Esophagus squamous epithelium (tissue), 5 donors: Measurements from ENCODE around the gene IFI44L. TPM values are rescaled to one million over a fixed set of nuclear protein-coding genes. Genes with fewer than 3 reads are reported as not detected.

ENCODE experiments used
- DNase-seq: peaks from one replicate; lab custom pipeline; 2025; lab: John Stamatoyannopoulos, UW
- H3K27ac ChIP-seq, 4 donors: fragments of 200-600 bp; sonication (generic); one replicate each; pipeline ENCODE4 v1.5.1; 2016 to 2019; ENCODE audit warnings: mild to moderate bottlenecking in 1 of 4
- H3K27me3 ChIP-seq, 4 donors: fragments of 200-600 bp; sonication (generic); 1 replicate in 3 of 4; 2 replicates in 1 of 4; pipeline versions ENCODE4 v1.5.1 to v1.6.0; 2017 to 2021; ENCODE audit warnings: antibody characterized with exemption in 1 of 4
- H3K36me3 ChIP-seq, 3 donors: fragments of 200-600 bp; sonication (generic); one replicate each; pipeline ENCODE4 v1.5.1; 2016 to 2019
- H3K4me1 ChIP-seq, 3 donors: fragments of 200-600 bp; sonication (generic); one replicate each; pipeline ENCODE4 v1.5.1; 2017 to 2019
- H3K4me3 ChIP-seq, 4 donors: fragments of 200-600 bp; sonication (generic); 1 replicate in 3 of 4; 2 replicates in 1 of 4; pipeline ENCODE4 v1.5.1; 2016 to 2019; ENCODE audit warnings: mild to moderate bottlenecking in 2 of 4, moderate library complexity in 1 of 4
- H3K9me3 ChIP-seq, 3 donors: fragments of 200-600 bp; sonication (generic); one replicate each; pipeline ENCODE4 v1.5.1; 2016 to 2019
- POLR2A ChIP-seq, 4 donors: fragments of 450-650 bp; IDR thresholded peaks; one replicate each; pipeline ENCODE4 v1.6.1; 2017; ENCODE audit warnings: antibody characterized with exemption in 4 of 4, mild to moderate bottlenecking in 4 of 4, moderate library complexity in 3 of 4
- WGBS, 2 donors: methylation state at CpG; one replicate each; pipeline ENCODE4 v1.1.5; 2018; 5-methylcytosine and 5-hydroxymethylcytosine counted together
- intact Hi-C: fragments of 100-400 bp; cut with DNase I; formaldehyde crosslinking; loops from one replicate; pipeline ENCODE4 v1.15.0; 2022
- total RNA-seq, 4 donors: library from RNA; depleted of rRNA; stranded (reverse); fragments of >200 nt; gene quantifications; one replicate each; pipeline ENCODE4 v1.1.0, GENCODE V29; 2016
- TF ChIP-seq, protein P1 (sequence below), 6 experiments: fragments of 450-650 bp in 4 of 6; fragments of 200-600 bp in 2 of 6; sonication (generic) in 2 of 6; IDR thresholded peaks; one replicate each; pipeline ENCODE4 v1.5.1; 2016 to 2019; ENCODE audit warnings: antibody characterized with exemption in 6 of 6, mild to moderate bottlenecking in 4 of 6, moderate library complexity in 4 of 6
- donor health status: DM: yes; HTN: yes; CAD: no.

Gene IFI44L
- total RNA-seq, 4 donors from 2014 or later, result 0.11 to 13.6 (median 4.4) TPM

- H3K27ac ChIP-seq, result no peak overlapping the region
- intact Hi-C loops, result no loop called here
- no peaks in the 10 kb centered on the region for H3K9me3 ChIP-seq
- WGBS, 2 donors, result 27 to 29% methylated on average over 1 of the region's 1 CpG
- DNase-seq, result no peak
- no peak overlapping the region for H3K4me3 ChIP-seq
- no peaks in the 10 kb centered on the region for H3K36me3 ChIP-seq
- no peaks in the 10 kb centered on the region for H3K4me1 ChIP-seq
- TF ChIP-seq POLR2A (IDR thresholded peaks at IDR 0.05), result no peak
- TF ChIP-seq, protein P1, sequence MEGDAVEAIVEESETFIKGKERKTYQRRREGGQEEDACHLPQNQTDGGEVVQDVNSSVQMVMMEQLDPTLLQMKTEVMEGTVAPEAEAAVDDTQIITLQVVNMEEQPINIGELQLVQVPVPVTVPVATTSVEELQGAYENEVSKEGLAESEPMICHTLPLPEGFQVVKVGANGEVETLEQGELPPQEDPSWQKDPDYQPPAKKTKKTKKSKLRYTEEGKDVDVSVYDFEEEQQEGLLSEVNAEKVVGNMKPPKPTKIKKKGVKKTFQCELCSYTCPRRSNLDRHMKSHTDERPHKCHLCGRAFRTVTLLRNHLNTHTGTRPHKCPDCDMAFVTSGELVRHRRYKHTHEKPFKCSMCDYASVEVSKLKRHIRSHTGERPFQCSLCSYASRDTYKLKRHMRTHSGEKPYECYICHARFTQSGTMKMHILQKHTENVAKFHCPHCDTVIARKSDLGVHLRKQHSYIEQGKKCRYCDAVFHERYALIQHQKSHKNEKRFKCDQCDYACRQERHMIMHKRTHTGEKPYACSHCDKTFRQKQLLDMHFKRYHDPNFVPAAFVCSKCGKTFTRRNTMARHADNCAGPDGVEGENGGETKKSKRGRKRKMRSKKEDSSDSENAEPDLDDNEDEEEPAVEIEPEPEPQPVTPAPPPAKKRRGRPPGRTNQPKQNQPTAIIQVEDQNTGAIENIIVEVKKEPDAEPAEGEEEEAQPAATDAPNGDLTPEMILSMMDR (IDR thresholded peaks at IDR 0.05), result no peak
- H3K27me3 ChIP-seq, result no peaks in the 10 kb centered on the region
Measured at GRCh38 chr1:78587211-78587610, 33.0 kb upstream of the IFI44L start.

DNA sequence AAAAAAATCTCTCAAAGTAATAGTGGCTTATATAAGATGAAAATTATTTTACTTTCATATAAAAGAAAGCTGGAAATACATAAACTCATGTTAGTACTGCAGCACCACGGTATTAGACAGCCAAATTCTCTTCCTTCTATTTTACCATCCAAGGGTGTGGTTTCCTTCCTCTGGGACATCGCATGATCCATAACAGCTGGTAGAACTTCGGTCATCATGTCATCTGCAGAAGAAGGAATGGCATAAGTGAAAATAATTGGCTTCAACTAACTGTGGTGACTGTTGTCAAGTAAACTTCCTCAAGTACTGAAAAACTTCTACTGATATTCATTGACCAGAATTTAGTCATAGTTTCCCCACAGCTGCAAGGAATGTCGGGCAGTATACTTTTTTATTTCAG is 28.3 kb upstream of the IFI44L start:
- Histone ChIP-seq H3K9me3 (peaks cover 0 to 3% (median 0%) of the 10 kb centered on the region in 3 donors), H3K36me3 (no peaks in the 10 kb centered on the region), H3K27ac (no peak overlapping the region), H3K4me1 (no peaks in the 10 kb centered on the region), H3K4me3 (no peak overlapping the region), H3K27me3 (no peaks in the 10 kb centered on the region)
- TF ChIP-seq, protein P1 (IDR thresholded peaks at IDR 0.05), result no peak
- TF ChIP-seq POLR2A (IDR thresholded peaks at IDR 0.05), result no peak
- DNase-seq, result no peak
- WGBS, 2 donors, result 41 to 64% methylated on average over 4 of the region's 4 CpGs
- intact Hi-C loops, result no loop called here

- WGBS, 2 donors, result 55 to 87% methylated on average over 4 of the region's 4 CpGs
- Histone ChIP-seq H3K4me1 (no peaks in the 10 kb centered on the region), H3K4me3 (no peak overlapping the region), H3K9me3 (peaks cover 0 to 3% (median 0%) of the 10 kb centered on the region in 3 donors), H3K36me3 (no peaks in the 10 kb centered on the region), H3K27me3 (no peaks in the 10 kb centered on the region), H3K27ac (no peak overlapping the region)
- no peak for DNase-seq
- no peak for TF ChIP-seq POLR2A (IDR thresholded peaks at IDR 0.05)
- TF ChIP-seq, protein P1 (IDR thresholded peaks at IDR 0.05), result no peak
- intact Hi-C loops, result no loop called here
Measured at GRCh38 chr1:78599294-78599693, 21.0 kb upstream of the IFI44L start.

- no peaks in the 10 kb centered on the region for H3K4me1 ChIP-seq
- H3K36me3 ChIP-seq, result no peaks in the 10 kb centered on the region
- TF ChIP-seq, protein P1 (IDR thresholded peaks at IDR 0.05), result no peak
- no peak for TF ChIP-seq POLR2A (IDR thresholded peaks at IDR 0.05)
- 47 to 48% methylated on average over 1 of the region's 1 CpG for WGBS, 2 donors
- H3K27ac ChIP-seq, result no peak overlapping the region
- intact Hi-C loops, result loop anchor here (10.0 kb wide), 1 partner anchor 466 kb away; no protein-coding TSS in a partner anchor
- H3K9me3 ChIP-seq, result no peaks in the 10 kb centered on the region
- H3K4me3 ChIP-seq, result no peak overlapping the region
- no peak for DNase-seq
- H3K27me3 ChIP-seq, result no peaks in the 10 kb centered on the region
Measured at GRCh38 chr1:78601068-78601467, 19.2 kb upstream of the IFI44L start.

- TF ChIP-seq, protein P1 (IDR thresholded peaks at IDR 0.05), result no peak
- TF ChIP-seq POLR2A (IDR thresholded peaks at IDR 0.05), result no peak
- H3K9me3 ChIP-seq, result no peaks in the 10 kb centered on the region
- no peaks in the 10 kb centered on the region for H3K4me1 ChIP-seq
- H3K27me3 ChIP-seq, result peaks cover 0 to 8% (median 0%) of the 10 kb centered on the region in 4 donors
- intact Hi-C loops, result loop anchor here (10.0 kb wide), 1 partner anchor 468 kb away; no protein-coding TSS in a partner anchor
- H3K36me3 ChIP-seq, result no peaks in the 10 kb centered on the region
- no peak overlapping the region for H3K27ac ChIP-seq
- DNase-seq, result no peak
- no peak overlapping the region for H3K4me3 ChIP-seq
- 87 to 92% methylated on average over 1 of the region's 1 CpG for WGBS, 2 donors
Measured at GRCh38 chr1:78603206-78603605, 17.0 kb upstream of the IFI44L start.
